Central memory CD8-positive, alpha-beta T cell (primary cell): ENCODE results near the gene PPP1R14D.
A peak's percentile ranks its signal among the peaks of the same experiment; 100 is the strongest.
"Not testable (repeated sequence)": the region's sequence is repeated elsewhere in the genome, so short reads cannot be mapped to it uniquely, and the experiment has no call there.

ENCODE experiments used
- ATAC-seq: fragments of 150-1000 bp; cut with Tn5 transposase; replicated peaks from 2 replicates; pipeline ENCODE4 v1.10.0; 2022; ENCODE audit warnings: mild to moderate bottlenecking, moderate FRiP score, moderate number of reproducible peaks; ENCODE audit not compliant: poor library complexity, severe bottlenecking; ENCODE audit errors: extremely low read depth
- DNase-seq, 2 donors: peaks; one replicate each; pipeline ENCODE4 v3.0.0; 2021; ENCODE audit warnings: low spot score in 2 of 2
- H3K27ac Mint-ChIP-seq: one replicate; pipeline ENCODE4 v1.8.0; 2022; ENCODE audit warnings: low read depth, mild to moderate bottlenecking, moderate library complexity, mixed read lengths
- H3K27me3 Mint-ChIP-seq: one replicate; pipeline ENCODE4 v1.8.0; 2022; ENCODE audit warnings: mixed read lengths
- H3K36me3 Mint-ChIP-seq: one replicate; pipeline ENCODE4 v1.8.0; 2022; ENCODE audit warnings: mild to moderate bottlenecking, moderate library complexity, mixed read lengths; ENCODE audit not compliant: insufficient read depth
- H3K4me1 Mint-ChIP-seq: one replicate; pipeline ENCODE4 v1.8.0; 2022; ENCODE audit warnings: mixed read lengths
- H3K4me3 Mint-ChIP-seq: one replicate; pipeline ENCODE4 v1.8.0; 2022; ENCODE audit warnings: mild to moderate bottlenecking, moderate library complexity, mixed read lengths
- H3K9me3 Mint-ChIP-seq: one replicate; pipeline ENCODE4 v1.8.0; 2022; ENCODE audit warnings: mixed read lengths

The PPP1R14D gene, protein sequence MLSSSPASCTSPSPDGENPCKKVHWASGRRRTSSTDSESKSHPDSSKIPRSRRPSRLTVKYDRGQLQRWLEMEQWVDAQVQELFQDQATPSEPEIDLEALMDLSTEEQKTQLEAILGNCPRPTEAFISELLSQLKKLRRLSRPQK

DNA sequence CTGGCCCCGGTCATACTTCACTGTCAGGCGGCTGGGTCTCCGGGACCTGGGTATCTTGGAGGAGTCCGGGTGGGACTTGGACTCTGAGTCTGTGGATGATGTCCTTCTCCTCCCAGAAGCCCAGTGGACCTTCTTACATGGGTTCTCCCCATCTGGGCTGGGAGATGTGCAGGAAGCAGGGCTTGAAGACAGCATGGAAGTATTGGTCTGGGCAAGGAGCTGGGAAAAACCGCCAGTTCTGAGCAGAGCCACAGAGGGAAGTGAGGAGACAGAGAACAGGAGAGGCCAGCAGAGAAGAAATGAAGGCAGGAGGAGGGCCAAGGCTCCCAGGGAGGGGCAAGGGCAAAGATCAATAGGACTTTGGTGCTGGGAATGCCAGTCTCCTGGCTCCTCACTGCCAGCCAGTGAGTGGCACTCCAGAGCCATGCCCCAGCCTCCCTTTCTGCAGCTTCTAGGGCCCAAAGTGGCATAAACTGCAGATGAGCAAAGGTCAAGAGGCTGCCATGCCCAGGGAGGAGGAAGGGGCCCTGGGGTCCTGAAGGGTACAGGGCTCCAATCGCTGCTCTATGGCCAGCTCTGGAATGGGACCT is at the start of gene PPP1R14D:
TSS of gene PPP1R14D (minus strand) at position 262 of the 590 bp plus-strand sequence. CDS start at position 195, 67 bp downstream.
- H3K4me1 Mint-ChIP-seq: no peaks in the 10 kb centered on the region
- no peak within 1 kb of the TSS for H3K27ac Mint-ChIP-seq
- no peaks in the 10 kb centered on the region for H3K9me3 Mint-ChIP-seq

DNA sequence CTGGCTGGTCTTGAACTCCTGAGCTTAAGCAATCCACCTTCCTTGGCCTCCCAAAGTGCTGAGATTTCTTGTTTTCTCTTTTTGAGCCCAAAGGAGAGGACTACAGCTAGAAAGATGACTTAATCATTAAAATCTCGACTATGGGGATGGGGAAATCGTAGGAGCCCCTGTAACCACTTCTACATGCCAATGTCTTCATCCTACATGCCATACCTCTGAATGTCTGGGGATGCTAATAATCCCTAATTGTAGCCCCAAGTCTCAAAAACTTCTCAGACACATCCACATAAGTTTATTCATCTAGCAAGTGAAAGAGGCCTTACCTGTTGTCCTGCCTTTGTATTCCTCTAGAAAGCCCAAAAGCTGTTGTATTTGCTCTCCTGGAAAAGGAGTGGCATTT is 49.2 kb upstream of the PPP1R14D start:
- ATAC-seq: no peak
- peaks cover 6% of the 10 kb centered on the region for H3K4me1 Mint-ChIP-seq
- H3K27me3 Mint-ChIP-seq: no peaks in the 10 kb centered on the region
- H3K4me3 Mint-ChIP-seq: no peak overlapping the region
- H3K36me3 Mint-ChIP-seq: no peaks in the 10 kb centered on the region
- no peak overlapping the region for H3K27ac Mint-ChIP-seq
- DNase-seq: no peak
- no peaks in the 10 kb centered on the region for H3K9me3 Mint-ChIP-seq

More for the DNA sequence above, at the start of gene PPP1R14D:
- no peak within 1 kb of the TSS for H3K4me3 Mint-ChIP-seq
- peaks cover 12% of the 10 kb centered on the region for H3K27me3 Mint-ChIP-seq
- ATAC-seq (no peak), DNase-seq (no peak)
- H3K36me3 Mint-ChIP-seq: no peaks in the 10 kb centered on the region

DNA sequence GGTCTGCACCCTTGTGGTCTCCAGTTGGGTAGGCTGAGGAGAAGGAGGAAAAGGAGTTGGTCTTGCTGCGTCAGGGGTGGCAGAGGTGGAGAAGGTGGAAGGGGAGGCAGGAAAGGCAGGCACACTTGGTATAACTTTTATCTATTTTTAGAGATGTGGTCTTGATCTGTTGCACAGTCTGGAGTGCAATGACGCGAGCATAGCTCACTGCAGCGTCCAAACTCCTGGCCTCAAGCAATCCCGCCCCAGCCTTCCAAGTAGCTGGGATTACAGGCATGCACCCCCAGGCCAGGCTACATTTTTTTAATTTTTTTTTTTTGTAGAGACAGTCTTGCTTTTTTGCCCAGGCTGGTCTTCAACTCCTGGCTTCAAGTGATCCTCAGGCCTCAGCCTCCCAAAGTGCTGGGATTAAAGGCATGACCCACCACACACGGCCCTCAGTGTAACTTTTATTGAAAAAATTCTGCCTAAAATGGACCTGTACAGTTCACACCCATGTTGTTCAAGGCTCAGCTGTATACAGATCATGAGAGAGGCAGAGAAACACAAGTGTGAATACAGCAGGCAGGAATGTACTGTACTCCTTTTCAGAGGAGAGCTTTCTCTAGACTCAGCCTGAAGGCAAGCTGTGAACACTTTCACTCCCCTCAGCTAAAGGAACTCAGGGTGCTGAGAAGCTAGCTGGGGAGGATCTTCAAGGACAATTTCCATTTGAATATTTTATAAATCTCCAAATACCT is 47.7 kb upstream of the PPP1R14D start:
- no peak overlapping the region for H3K4me3 Mint-ChIP-seq
- no peak for ATAC-seq

DNA sequence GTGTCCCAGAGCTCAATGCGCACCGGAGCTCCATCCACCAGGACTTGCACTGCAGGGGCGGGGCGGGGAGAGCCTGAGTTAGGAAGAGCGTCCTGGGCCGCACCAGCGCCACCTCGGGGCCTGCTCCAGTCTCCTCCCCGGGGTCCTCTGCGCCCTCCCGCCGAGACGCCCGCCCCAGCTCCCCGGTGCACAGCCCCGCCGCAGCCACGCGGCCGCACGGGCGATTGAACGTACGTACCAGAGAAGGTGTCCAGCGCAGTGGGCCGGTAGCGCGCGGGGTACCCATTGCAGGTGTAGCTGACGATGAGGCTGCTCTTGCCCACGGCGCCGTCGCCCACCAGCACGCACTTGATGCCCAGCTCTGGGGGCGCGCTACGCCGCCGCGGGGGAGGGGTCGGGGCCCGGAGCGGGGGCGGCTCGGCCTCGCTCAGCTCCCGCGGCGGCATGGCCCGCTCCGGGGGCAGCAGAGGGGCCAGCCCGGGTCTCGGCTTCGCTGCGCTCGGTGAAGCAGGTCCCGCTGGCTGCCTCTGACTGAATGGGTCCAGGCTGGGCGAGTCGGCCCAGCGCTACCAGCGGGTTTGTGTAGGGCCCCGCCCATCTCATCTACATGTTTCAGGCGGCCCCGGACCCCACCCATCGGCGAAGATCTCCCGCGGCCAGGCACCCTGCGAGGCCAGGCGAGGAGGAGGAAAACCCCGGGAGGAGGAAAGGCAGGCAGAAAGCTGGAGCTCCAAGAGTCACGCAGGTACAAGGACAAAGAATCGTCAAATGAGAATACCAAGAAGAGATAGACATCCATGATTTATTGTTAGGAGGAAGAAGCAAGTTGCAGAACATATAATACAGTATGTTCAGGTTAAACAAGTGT is 45.4 kb upstream of the PPP1R14D start, which contains the start of gene RHOV:
TSS of gene RHOV (minus strand) at position 541 of the 868 bp plus-strand sequence. CDS start at position 446, 95 bp downstream.
- ATAC-seq: peak; percentile 81
- DNase-seq: no peak
- no peaks in the 10 kb centered on the region for H3K9me3 Mint-ChIP-seq
- peaks cover 6% of the 10 kb centered on the region for H3K4me1 Mint-ChIP-seq
- no peaks in the 10 kb centered on the region for H3K27me3 Mint-ChIP-seq
- H3K4me3 Mint-ChIP-seq: peak within 1 kb of the TSS; percentile 72
- H3K36me3 Mint-ChIP-seq: peaks cover 2% of the 10 kb centered on the region
- no peak within 1 kb of the TSS for H3K27ac Mint-ChIP-seq

More for the DNA sequence above, 47.7 kb upstream of the PPP1R14D start:
- H3K36me3 Mint-ChIP-seq: no peaks in the 10 kb centered on the region
- no peak overlapping the region for H3K27ac Mint-ChIP-seq
- H3K4me1 Mint-ChIP-seq: peaks cover 6% of the 10 kb centered on the region
- no peaks in the 10 kb centered on the region for H3K9me3 Mint-ChIP-seq
- no peak for DNase-seq
- H3K27me3 Mint-ChIP-seq: no peaks in the 10 kb centered on the region

DNA sequence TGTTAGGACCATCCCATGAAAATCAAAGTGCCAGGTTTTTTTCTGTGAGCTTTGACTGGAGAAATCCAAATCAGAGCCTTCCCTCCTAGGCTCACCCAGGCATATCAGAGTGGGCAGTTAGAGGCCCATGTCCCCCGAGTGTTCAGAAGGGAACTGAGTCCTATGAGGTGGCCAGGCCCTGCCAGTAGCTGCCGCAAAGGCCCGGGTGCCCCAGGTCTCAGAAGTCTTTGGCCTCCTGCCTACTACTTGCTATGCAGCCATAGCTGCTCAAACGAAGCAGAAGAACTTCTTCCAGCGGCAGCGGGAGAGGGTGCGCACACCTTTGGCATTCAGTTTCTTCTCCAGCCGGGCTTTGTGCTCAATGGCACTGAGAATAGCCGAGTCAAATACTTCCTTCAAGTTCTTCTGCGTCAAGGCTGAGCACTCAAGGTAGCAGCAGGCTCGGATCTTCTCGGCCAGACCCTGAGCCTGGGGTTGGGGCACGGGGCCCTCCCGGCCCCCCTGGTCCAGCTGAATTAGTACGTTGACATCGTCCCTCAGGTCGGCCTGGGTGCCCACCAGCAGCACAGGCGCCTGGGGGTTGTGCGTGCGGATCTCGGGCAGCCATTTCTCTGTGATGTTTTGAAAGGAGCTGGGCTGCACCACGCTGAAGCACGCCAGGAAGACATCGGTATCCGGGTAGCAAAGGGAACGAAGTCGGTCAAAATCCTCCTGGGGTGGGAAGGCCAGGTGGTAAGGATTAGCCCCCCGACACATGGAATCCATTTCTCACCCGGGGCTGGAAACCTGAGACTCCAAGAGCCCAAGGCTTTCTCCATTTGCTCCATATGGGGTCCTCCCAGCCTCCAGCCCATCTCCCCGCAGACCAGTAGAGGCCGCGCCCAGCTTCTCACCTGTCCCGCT is 44.5 kb upstream of the PPP1R14D start:
- H3K4me3 Mint-ChIP-seq: peak overlapping the region; percentile 72
- no peak for DNase-seq
- no peak overlapping the region for H3K27ac Mint-ChIP-seq
- no peaks in the 10 kb centered on the region for H3K9me3 Mint-ChIP-seq
- H3K36me3 Mint-ChIP-seq: peaks cover 2% of the 10 kb centered on the region
- H3K4me1 Mint-ChIP-seq: peaks cover 6% of the 10 kb centered on the region
- no peak for ATAC-seq
- H3K27me3 Mint-ChIP-seq: no peaks in the 10 kb centered on the region

DNA sequence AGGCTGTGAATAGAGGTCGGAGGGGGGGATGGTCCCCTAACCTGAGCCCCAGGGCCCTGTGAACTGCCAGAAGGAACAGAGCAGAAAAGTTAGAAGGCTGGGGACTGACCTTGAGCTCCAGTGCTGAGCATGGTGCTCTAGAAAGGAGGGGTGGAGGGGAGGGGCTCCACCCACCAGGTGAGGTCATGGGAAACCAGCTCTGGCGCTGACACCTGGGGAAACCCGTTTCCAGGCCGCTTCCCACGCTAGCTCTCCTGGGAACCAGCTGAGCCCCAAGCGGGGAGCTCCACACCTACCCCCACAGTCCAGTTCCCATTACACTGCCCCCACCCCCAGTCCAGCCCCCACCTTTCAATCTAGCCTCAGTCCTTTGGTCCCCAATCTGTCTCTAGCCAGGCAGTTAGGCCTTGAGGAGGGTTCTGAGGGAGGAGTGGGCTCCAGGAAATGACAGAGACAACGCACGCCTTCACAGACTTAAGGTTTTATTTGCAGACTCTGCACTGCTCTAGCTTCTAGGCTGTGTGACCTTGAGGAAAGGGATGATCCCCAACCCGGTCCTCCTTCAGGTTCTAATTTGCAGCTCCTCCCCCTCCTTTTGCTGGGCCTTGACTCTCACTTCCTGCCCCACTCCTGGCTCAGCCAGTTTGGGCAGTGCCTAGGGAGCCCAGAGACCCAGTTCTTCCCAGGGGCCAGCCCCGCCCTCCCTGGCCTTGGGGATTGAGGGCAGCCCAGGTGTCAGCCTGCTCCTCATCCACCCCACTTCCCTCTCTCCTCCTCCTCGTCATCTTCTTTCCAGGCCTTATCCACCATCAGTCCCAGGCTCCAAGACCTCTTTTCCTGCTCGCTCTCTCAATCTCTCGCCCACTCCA is 43.5 kb upstream of the PPP1R14D start:
- no peaks in the 10 kb centered on the region for H3K9me3 Mint-ChIP-seq
- ATAC-seq (no peak), DNase-seq (no peak)
- H3K27ac Mint-ChIP-seq: no peak overlapping the region
- no peaks in the 10 kb centered on the region for H3K27me3 Mint-ChIP-seq
- peaks cover 2% of the 10 kb centered on the region for H3K36me3 Mint-ChIP-seq
- H3K4me1 Mint-ChIP-seq: peaks cover 6% of the 10 kb centered on the region
- H3K4me3 Mint-ChIP-seq: peak overlapping the region; percentile 28

DNA sequence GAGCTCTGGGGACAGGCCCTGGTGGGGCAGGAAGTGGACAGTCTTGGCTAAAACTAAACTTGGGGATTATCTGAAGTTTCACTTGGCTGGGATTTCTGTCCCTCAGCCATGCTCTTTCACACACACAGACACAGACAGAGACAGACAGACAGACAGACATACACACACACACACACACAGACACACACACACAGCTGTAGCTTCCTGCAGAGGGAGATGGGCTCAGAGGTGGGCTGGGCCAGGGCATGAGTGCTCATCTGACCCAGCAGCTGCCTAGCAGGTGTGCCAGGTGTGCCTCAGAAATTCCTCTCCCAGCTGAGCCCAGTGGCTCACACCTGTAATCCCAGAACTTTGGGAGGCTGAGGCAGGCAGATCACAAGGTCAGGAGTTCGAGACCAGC is 42.2 kb upstream of the PPP1R14D start:
- Mint-ChIP-seq H3K27me3 (no peaks in the 10 kb centered on the region), H3K27ac (no peak overlapping the region)

DNA sequence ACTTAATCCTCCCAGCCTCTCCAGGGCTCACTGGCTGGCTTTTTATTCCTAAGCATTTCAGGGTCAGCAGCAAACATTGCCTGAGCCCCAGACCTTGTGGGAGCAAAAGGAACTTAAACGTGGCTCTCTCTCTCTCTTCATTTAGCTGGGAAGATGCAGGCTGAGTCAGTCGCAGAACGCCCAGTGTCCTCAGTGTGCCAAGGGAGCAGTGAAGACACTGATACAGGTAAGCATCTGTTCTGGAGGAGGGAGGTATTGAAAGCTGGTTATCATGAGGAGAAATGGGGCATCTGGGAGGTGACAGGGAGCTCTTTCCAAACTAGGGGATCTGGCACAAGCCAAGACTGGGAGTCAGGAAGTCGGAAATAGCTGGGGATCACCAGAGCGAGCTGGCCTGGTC is 41.2 kb upstream of the PPP1R14D start:
- ATAC-seq: no peak
- H3K4me1 Mint-ChIP-seq: peaks cover 6% of the 10 kb centered on the region

More for the DNA sequence above, 42.2 kb upstream of the PPP1R14D start:
- Mint-ChIP-seq H3K4me1 (peaks cover 6% of the 10 kb centered on the region), H3K9me3 (no peaks in the 10 kb centered on the region), H3K36me3 (peaks cover 4% of the 10 kb centered on the region), H3K4me3 (no peak overlapping the region)
- DNase-seq (no peak), ATAC-seq (no peak)

DNA sequence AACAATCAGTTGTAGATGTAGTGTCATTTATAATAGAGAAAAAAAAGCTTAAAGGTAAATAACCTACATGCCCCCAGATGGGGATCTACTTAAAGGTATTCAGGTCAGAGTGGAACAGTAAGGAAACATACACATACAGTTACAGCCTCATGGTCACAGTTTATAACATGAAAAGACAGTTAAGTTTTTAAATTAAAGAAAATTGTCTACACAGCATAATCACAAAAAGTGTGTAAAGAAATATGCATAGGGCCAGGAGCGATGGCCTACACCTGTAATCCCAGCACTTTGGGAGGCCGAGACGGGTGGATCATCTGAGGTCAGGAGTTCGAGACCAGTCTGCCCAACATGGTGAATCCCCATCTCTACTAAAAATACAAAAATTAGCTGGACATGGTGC is 38.7 kb upstream of the PPP1R14D start:
- DNase-seq: no peak
- no peaks in the 10 kb centered on the region for H3K4me1 Mint-ChIP-seq
- no peak for ATAC-seq
- no peak overlapping the region for H3K27ac Mint-ChIP-seq
- no peaks in the 10 kb centered on the region for H3K9me3 Mint-ChIP-seq
- peaks cover 22% of the 10 kb centered on the region for H3K27me3 Mint-ChIP-seq
- H3K36me3 Mint-ChIP-seq: peaks cover 4% of the 10 kb centered on the region
- H3K4me3 Mint-ChIP-seq: no peak overlapping the region

More for the DNA sequence above, 41.2 kb upstream of the PPP1R14D start:
- H3K36me3 Mint-ChIP-seq: peaks cover 4% of the 10 kb centered on the region
- peaks cover 1% of the 10 kb centered on the region for H3K27me3 Mint-ChIP-seq
- no peak for DNase-seq
- no peaks in the 10 kb centered on the region for H3K9me3 Mint-ChIP-seq
- H3K4me3 Mint-ChIP-seq: no peak overlapping the region
- H3K27ac Mint-ChIP-seq: no peak overlapping the region

DNA sequence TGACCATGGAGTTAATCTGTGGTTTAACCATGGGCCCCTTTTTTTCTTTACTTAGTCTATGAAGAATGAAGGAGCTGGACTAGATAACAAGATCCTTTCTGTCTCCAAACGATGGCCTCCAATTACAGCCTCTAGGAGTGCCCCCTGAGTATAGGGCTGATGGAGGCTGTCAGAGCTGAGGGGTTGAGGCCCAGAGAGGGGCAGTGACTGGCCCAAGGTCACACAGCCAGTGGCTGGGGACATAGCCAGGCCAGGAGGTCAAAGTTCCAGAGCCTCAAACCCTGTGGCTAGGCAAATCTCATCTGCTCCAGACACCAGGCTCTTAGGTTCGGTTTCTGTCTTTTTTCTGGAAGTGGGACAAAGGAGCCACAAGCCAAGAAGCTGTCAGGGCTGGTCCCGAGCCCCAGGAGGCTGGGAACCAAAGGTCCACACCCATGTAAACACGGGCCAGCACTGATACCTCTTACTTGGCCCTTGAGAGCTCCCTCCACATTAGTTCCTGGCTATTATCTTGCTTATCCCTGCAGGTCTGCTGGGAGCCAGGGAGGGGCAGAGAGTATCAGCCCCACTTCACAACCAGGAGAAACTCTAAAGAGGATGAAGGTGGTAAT is 35.3 kb upstream of the PPP1R14D start:
- Mint-ChIP-seq H3K27ac (no peak overlapping the region), H3K4me1 (peaks cover 10% of the 10 kb centered on the region), H3K27me3 (peaks cover 22% of the 10 kb centered on the region), H3K36me3 (peaks cover 3% of the 10 kb centered on the region), H3K4me3 (no peak overlapping the region), H3K9me3 (no peaks in the 10 kb centered on the region)
- DNase-seq (no peak), ATAC-seq (no peak)

DNA sequence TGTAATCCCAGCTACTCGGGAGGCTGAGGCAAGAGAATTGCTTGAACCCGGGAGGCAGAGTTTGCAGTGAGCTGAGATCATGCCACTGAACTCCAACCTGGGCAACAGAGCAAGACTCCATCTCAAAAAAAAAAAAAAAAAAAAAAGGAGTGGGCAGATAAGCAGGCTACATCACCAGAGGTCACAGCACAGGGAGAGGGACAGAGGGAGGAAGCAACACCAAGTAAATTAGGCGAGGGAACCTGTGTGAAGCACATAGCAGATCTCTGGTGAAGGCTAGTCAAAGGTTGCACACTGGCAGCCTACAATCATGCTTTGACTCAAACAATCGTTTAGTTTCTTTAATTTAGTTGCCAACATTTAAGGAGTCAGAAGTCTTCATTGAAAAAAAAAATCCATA is 32.6 kb upstream of the PPP1R14D start:
- H3K36me3 Mint-ChIP-seq, H3K4me3 Mint-ChIP-seq, DNase-seq, H3K27ac Mint-ChIP-seq, H3K9me3 Mint-ChIP-seq, ATAC-seq: not testable (repeated sequence)
- peaks cover 22% of the 10 kb centered on the region for H3K27me3 Mint-ChIP-seq
- peaks cover 14% of the 10 kb centered on the region for H3K4me1 Mint-ChIP-seq
